NCI-H146 treated with DMSO at 0.1 percent for 48 hours (cell line): ENCODE measurements around the gene RSPH9.

Experiments used
- DNase-seq: peaks from one replicate; lab custom pipeline; 2025; ENCODE audit not compliant: unreplicated experiment; lab: John Stamatoyannopoulos, UW

The RSPH9 gene

GRCh38 chr6:43667245-43668150, 22.7 kb downstream of the RSPH9 start:
- DNase-seq, result peak; percentile 84

- DNase-seq, result peak; percentile 94
These were observed 23.6 kb downstream of the RSPH9 start for GRCh38 chr6:43668151-43669028.

DNA sequence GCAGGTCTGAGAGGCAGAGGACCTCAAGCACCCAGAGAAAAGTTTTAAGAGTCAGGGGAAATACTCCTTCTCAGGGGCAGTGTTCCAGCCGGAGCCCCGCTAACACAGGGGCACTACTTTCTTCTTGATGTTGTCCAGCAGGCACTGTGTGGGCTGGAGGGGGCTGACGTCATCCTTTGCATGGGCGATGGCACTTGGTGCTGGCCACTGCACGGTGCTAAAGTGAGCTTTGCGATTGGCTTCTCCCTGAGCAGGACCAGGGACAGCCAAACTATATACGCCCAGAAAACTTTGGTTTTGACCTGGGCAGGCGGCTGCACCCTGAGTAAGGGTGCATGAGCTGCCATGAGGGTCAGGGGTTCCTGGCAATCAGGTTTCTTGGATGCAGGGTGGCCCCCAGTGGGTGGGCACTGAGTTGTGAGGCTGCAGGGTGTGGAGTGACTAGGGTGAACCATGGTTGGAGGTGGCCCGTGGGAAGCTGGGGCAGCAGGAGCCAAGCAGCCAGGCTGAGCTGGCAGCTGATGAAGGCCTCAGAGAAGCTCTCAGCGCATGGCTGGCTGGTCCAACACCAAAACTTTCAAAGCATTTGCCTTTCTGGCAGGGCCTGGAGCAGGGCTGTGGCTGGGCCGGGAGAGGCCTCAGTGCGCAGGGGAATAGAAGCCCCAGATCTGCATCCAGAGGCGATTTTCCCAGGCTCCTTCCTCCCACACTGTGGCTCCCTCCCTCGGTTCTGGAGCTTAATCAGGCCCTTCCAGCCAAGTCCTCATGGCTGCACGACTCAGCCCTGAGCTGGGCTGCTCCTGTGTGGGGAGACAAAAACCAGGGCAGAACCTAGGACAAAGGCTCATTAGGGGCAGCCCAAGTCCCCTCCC, 24.4 kb downstream of the RSPH9 start:
- no peak for DNase-seq

DNA sequence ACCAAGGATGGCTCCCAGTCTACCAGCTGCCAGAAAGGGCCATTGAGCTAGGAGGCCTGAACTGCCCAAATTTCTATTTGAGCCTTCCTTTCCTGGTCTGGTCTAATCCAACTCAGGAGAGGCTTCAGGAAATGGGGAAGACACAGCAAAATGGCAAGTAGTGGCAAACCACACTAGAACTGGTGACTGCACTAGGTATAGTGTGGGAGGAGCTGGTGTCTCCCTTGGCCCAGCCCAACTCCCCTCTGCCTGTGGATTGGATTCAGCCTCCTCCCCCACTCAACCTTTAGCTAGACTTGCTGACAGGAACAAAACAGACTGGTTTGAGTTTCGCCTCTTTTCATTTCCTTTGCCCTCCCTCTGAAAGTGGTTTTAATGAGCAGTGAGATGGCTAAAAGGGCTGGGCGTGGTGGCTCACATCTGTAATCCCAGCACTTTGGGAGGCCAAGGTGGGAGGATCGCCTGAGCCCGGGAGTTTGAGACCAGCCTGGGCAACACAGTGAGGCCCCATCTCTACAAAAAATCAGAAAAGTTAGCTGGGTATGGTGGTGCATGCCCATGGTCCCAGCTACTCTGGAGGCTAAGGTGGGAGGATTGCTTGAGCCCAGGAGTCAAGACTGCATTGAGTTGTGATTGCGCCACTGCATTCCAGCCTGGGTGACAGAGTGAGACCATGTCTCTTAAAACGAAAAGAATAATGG, 25.2 kb downstream of the RSPH9 start:
- no peak for DNase-seq

GRCh38 chr6:43670623-43670986, 25.8 kb downstream of the RSPH9 start:
- no peak for DNase-seq

DNA sequence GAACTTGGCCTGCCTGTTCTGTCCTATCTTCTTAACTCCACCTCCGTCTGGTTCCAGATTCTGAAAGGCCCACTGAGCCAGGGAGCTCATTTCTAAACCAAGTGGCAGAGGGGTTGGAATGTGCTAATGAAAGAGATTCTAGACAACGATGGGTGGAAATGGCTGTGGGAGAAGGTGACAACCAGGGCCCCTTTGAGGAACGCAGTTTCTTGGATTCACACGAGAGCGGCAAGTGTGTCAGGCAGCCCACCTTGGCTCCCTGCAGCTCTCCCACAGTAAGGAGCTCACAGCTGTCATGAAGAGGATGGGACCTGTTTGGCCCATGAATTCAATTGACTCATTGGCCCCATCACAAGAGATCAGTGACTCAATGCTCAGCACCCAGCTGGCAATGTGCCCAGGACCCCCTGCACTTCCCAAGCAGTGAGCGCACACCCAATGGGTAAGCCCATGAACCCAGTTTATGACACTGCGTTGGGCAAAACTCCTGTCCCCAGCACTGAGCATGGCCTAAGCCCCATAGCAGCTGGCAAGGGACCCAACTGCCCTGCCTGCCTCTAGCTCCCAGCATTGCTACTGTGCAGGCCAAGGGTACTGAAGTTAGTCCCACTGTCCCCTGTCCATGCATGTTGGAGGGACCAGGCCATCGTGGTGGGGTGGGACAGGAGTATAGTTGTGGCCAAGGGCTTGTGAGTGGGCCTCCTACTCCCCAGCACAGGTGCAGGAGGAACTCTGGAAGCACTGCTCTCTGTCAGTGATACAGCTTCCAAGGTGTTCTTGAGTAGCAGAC, 26.4 kb downstream of the RSPH9 start:
- DNase-seq, result no peak

- no peak for DNase-seq
These were observed 27.2 kb downstream of the RSPH9 start for GRCh38 chr6:43671801-43672690.

GRCh38 chr6:43673444-43674084, 28.7 kb downstream of the RSPH9 start:
- DNase-seq, result no peak

DNA sequence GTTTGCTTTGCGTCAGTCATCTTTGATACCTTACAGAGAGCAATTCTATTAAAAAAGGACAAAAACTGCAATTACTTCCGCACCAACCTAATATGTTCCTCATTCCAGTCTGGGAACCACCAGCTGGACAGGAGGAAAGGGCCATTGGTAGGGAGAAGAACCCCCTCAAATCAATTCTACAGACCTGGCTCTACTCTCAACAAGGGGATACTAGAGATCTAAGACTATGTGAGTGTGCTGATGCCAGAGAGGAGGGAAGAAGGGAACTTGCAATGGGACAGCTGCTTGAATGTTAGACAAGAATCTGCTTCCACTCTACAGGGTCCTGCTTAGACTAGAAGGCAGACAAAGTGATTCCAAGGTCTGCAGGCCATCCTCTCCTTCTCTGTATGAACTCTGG, 29.5 kb downstream of the RSPH9 start:
- DNase-seq, result no peak

GRCh38 chr6:43674921-43675320, 30.1 kb downstream of the RSPH9 start:
- DNase-seq, result no peak

DNA sequence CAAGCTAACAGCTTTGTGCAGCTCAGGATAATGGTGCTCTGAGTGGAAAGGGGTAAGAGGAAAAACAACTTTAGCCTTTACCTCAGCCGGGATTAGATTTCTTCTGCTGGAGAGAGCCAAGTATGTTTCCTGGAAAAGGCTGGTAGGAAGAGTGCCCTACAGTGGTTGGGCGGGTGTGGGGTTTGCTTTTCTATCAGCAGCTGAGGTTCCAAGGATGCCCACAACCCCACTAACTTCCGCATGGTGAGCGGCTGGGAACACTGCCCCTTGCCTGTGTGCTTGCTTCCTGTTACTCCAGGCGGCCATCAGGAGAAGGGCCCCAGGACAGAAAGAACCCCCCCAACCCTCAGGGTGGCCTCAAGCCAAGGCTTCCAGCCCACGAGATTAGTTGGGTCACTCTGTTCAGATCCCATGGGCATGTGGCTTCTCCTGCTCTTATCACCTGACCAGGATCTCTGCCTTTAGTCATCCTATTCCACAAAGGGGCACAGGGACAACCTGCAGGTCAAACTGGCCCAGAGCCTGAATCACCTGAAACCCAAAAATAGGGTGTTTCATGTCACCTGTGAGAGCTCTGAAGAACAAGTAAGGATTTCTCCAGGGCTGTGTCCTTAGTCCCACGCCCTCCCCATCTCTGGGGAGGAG, 32.2 kb downstream of the RSPH9 start:
- no peak for DNase-seq

- no peak for DNase-seq
These were observed 32.9 kb downstream of the RSPH9 start for GRCh38 chr6:43677759-43678158.

- no peak for DNase-seq
These were observed 33.5 kb downstream of the RSPH9 start for GRCh38 chr6:43678341-43678740.

DNA sequence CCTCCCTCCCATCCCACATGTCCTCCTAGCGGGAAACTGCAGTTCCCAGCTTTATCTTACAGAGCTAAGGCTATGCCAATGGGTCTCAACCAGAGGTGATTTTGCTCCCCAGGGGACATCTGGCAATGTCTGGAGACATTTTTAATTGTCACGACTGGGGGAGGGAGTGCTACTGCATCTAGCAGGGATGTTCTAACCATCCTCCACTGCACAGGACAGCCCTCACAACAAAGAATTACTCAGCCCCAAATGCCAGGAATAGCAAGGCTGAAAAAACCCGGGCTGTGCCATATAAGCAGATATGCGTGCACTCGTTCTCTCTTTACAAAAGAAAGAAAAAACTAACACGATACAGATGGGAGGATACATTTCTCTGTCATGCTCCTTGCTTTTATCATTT, 34.2 kb downstream of the RSPH9 start:
- DNase-seq, result no peak

- DNase-seq, result no peak
These were observed 35.7 kb downstream of the RSPH9 start for GRCh38 chr6:43680308-43681200.

DNA sequence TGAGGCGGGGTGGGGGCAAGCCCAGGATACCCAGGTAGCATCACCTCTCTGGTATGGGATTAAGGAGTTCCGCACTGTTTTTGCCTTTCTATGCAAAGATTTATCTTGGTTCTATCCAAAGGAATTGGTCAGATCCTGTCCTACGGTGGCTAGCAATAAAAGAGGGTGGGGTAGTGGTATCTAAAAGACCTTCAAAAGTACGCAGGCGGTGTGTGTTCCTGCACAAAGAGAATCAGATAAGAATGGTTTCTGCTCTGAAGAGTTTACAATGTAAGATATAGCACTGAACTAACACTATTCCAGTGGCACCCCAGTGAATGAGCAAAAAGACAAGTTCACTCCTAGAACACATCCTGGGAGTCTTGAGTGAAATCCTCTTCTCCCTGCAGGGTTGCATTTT, 36.5 kb downstream of the RSPH9 start:
- no peak for DNase-seq
